Left lobe of liver (tissue), 2 donors: Measurements from ENCODE around the gene JAK2. TPM values are rescaled to one million over a fixed set of nuclear protein-coding genes. Genes with fewer than 3 reads are reported as not detected.
"Not testable (repeated sequence)": the region's sequence is repeated elsewhere in the genome, so short reads cannot be mapped to it uniquely, and the experiment has no call there.

Experiments used
- ATAC-seq: fragments of 200-7000 bp; cut with Tn5 transposase; one replicate; pipeline ENCODE4 v1.9.1; 2020; ENCODE audit warnings: mild to moderate bottlenecking, moderate library complexity
- DNase-seq: peaks from one replicate; pipeline ENCODE4 v3.0.0-alpha.2; 2020; ENCODE audit warnings: low spot score
- total RNA-seq: library from RNA; stranded (reverse); gene quantifications from one replicate; pipeline ENCODE4 v1.2.1, GENCODE V29; 2021
- donor health status: DM: no; HTN: no; CAD: no; lungs with moderate emphysema.
- donor health status: DM: no; HTN: yes; CAD: no.

Gene JAK2
- 3.9 TPM for total RNA-seq

DNA sequence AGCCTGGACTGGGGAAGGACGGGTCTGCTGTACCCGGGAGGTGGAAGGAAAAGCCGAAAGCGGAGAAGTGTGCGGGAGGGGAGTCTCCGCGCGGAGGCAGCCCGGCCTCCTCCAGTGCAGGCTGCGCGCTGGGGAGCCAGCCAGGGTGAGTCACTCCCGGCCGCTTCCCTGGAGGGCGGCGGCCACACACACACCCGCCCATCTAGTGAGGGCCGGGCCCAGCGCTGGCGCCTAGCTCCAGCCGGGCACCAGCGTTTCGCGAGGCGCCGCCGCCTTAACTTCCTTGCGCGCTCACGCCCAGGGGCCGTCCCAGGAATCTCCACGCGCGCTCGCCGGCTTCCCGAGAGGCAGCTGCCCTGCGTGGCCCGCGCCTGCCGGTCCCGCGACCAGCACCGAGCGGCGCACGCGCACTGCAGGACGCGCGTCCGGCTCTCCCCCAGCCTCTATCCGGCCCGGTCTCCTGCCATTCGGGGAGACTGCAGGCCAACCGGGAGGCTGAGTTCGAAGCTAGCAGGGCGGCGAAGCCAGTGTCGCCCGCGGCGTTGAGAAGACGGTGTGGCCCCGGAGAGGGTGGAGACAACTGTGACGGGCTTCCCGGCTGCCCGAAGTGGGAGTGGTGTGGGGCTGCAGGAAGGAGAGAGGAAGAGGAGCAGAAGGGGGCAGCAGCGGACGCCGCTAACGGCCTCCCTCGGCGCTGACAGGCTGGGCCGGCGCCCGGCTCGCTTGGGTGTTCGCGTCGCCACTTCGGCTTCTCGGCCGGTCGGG lies at the start of gene JAK2:
Gene JAK2 (plus strand): TSS at position 652 of the 765 bp plus-strand sequence. CDS start 36,716 bp downstream, outside the sequence.
- peak; percentile 93 for DNase-seq
- ATAC-seq = peak; percentile 88

- ATAC-seq (no peak), DNase-seq (no peak)
These were observed 48.8 kb upstream of the JAK2 start for GRCh38 chr9:4936277-4936676.

DNA sequence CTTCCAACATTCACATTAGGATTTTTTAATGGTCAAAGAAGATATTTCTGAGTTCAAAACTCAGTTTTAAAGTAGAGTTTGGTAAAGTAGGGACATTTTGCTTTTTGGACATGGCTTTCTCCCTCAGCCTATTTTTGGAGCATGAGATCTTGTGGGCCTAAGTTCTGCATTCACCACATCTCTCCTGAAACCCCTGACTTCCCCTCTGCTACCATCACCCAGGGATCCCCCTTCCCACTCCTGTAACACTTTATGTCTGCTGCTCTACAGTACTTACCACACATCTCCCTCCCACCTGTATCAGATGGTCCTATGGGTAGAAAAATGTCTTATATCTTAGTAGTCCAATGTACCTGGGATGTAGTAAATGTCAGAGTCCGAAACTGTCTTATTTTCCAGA lies 48.2 kb upstream of the JAK2 start:
- DNase-seq (no peak), ATAC-seq (no peak)

DNA sequence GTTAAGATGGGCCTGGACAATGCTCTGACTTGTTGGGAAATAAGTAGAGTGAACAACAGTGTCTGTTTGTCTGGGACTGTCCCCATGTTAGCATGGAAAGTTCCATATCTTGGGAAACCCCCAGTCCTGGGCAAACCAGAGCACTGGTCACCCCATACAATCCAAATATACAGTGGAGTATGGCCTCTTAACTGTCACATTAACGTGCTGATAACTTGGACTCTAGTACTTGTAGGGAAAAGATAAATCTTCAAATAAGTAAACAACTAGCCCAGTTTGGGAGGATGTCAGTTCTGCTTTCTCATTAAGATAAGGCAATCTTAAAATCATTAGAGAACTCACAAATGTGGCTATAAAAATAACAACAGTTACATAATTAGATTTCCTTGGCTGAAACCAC lies 47.6 kb upstream of the JAK2 start:
- DNase-seq (no peak), ATAC-seq (no peak)

DNA sequence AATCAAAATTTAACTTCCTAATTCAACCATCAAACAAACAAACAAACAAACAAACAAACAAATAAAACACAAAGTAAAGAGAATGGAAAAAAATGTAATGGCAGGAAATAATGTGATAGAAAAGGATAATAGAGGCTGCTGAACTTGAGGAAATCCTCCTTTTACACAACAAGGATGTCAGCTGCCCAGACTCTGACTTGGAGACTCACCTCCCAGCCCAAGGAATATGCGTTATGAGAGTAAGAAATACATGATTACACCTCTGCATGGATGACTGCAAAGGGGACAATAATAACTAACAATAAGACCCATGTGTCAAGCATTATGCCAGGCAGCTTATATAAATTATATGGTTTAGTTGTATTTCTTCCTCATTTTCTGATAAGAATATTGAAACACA lies 46.6 kb upstream of the JAK2 start:
- DNase-seq (no peak), ATAC-seq (no peak)

- DNase-seq = no peak
These were observed 45.9 kb upstream of the JAK2 start for GRCh38 chr9:4939118-4939561.

DNA sequence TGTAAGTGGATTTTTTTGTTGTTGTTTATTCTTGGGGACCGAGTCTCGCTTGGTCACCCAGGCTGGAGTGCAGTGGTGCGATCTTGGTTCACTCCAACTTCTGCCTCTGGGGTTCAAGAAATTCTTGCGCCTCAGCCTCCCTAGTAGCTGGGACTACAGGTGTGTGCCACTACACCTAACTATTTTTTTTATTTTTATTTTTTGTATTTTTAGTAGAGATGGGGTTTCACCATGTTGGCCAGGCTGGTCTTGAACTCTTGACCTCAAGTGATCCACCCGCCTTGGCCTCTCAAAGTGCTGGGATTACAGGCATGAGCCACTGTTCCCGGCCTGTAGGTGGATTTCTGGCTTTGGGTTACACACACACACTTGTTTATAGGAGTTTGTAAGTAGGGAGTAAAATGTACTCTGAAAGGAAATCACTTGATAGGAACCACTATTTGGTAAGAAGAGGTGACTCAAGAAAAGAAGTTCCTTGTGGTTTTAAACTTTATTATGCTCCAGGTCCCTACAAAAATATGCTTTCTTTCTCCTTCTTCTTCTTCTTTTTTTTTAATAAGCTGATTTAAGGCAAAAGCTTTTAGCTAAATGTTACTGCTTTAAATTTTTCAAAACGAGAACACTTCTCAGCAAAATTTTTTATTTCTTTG lies 42.9 kb upstream of the JAK2 start:
- not testable (repeated sequence) for ATAC-seq, DNase-seq

More at GRCh38 chr9:4939118-4939561, 45.9 kb upstream of the JAK2 start:
- ATAC-seq = peak; percentile 38

- ATAC-seq = no peak
These were observed 41.7 kb upstream of the JAK2 start for GRCh38 chr9:4943346-4943745.

GRCh38 chr9:4944431-4945211 lies 40.5 kb upstream of the JAK2 start:
- not testable (repeated sequence) for DNase-seq, ATAC-seq

More at GRCh38 chr9:4943346-4943745, 41.7 kb upstream of the JAK2 start:
- DNase-seq = no peak

DNA sequence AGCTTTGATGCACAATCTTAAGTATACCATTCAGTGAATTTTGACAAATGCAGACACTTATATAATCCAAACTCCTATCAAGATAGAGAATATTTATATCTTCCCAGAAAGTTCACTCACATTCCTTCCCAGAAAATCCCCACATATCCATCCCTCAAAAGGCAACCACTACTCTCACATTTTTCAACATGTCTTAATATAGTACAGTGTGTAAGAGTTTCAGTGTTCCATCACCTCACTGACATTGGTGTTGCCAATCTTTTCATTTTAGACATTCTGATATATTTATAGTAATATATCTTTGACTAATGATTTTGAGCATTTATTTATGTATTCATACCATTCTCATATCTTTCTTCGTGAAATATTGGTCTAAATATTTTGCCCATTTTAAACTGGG lies 38.1 kb upstream of the JAK2 start:
- no peak for DNase-seq
- ATAC-seq = no peak

DNA sequence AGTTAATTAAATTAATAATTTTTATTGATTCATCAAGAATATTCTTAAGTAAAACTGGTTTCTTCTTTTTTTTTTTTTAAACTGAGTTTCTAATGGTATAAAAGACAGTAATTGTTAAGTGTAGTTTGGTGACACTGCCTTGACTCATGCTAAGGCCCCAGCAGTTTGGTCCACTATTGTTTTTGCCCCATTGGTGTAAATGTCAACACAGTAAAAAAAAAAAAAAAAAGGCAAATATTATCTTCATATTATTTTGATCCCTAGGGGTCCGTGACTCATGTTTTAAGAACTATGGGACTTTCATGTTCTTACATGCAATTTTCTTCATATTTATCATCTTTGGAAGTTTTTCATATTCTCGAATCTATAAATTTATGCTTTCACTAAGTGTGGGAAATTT lies 29.2 kb upstream of the JAK2 start:
- DNase-seq = no peak
- no peak for ATAC-seq

DNA sequence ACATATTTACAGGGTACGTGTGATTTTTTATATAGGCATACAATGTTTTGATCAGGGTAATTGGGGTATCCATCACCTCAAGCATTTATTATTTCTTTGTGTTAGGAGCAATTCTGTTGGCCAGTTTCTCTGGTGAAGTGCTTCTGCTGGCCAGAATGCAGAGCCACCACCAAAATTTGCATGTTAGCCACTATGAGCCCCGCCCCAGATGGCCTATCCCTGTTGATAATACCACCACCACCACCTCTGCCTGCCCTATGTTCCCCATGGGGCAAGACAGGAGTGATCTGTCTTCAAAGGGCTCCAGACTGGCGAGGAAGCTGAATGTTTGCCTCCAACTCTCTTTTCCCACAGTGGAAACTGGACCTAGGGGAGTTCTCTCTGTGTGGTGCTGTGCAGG lies 26.0 kb upstream of the JAK2 start:
- ATAC-seq (no peak), DNase-seq (no peak)

GRCh38 chr9:4962085-4962484 lies 23.0 kb upstream of the JAK2 start:
- ATAC-seq = no peak
- DNase-seq = no peak

- ATAC-seq (no peak), DNase-seq (no peak)
These were observed 20.5 kb upstream of the JAK2 start for GRCh38 chr9:4964540-4964939.

- DNase-seq (no peak), ATAC-seq (peak; percentile 55)
These were observed 19.8 kb upstream of the JAK2 start for GRCh38 chr9:4965174-4965821.

DNA sequence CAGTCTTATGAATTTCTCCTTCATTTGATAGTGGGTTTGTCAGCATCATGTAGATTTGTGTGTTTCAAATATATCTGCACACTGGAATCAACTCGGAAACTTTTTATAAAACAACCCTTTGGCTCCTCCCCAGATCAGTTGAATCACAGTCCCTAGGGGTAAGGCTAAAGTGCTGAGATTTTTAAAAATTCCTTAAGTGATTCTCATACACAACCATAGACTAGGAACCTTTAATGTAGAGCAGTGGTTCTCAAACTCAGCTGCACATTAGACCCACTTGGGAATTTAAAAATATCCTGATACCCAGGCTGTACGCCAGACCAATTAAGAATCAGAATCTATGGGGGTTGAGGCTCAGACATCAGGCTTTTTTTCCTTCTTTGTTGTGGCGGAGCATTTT lies 17.5 kb upstream of the JAK2 start:
- no peak for ATAC-seq
- DNase-seq = no peak

- ATAC-seq = no peak
These were observed 15.9 kb upstream of the JAK2 start for GRCh38 chr9:4969130-4969529.

DNA sequence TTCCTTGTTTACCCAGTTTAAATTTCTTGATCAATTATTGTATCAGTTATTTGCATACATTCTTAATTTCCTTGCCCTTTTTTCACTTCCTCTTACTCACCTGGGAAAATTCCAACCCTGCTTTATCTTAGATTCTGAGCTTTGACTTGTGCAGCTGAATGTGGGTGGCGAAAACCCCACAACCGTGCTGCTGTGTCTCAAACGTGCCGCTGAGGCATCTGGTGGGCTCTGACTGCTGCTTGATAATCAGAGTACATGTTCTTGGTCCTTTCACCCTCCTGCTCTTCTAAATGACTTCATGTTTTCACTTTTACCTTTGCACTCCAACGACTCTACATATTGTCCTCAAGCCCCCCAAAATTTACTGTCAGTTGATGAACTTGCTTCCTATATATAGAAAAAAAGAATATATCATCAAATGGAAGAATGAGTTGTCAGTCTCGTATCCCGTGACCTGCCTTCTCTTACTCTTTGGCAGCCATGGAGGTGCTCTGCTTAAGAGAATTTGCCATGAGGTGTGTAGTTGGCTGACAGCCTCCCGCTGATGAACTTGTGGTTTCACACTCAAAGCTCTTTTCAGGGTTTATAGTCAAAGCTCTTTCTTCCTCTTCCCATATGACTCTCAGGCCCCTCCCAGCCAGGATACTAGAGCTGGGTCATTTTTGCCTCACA lies 14.0 kb upstream of the JAK2 start:
- ATAC-seq (no peak), DNase-seq (no peak)

More at GRCh38 chr9:4969130-4969529, 15.9 kb upstream of the JAK2 start:
- no peak for DNase-seq

DNA sequence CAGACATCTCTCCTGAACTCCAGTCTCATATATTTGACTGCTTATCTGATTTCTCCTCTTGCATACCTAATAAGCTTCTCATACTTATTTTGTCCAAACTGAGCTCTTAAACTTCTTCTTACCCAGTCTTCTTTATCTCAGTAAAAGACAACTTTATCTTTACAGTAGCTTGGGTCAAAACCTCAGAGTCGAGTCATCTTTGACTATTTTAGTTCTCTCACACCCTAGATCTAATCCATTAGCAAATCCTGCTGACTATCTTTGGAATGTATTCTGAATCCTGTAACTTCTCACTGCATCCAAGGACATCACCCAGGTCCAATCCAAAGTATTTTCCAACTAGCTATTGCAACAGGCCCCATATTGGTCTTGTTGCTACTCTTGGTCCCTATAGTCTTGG lies 11.8 kb upstream of the JAK2 start:
- ATAC-seq (no peak), DNase-seq (no peak)

- ATAC-seq (no peak), DNase-seq (no peak)
These were observed 11.2 kb upstream of the JAK2 start for GRCh38 chr9:4973902-4974301.
